IMR-90 (cell line): Measurements from ENCODE around the gene RNPEPL1. TPM values are rescaled to one million over a fixed set of nuclear protein-coding genes. Genes with fewer than 3 reads are reported as not detected.

Experiments used
- ATAC-seq: fragments of 200-7000 bp; cut with Tn5 transposase; 2 replicates; pipeline ENCODE4 v1.9.1; 2020; ENCODE audit warnings: low read depth, mild to moderate bottlenecking, moderate library complexity
- BruUV-seq: library from RNA; stranded (reverse); fragments of 400-500 nt; replicated peaks from 2 replicates; lab custom pipeline; 2021; lab: Mats Ljungman, UMichigan
- CTCF ChIA-PET: fragments of 300-600 bp; formaldehyde crosslinking; extraction: SDS; loops from one replicate; lab custom pipeline; 2021; ENCODE audit warnings: antibody characterized with exemption; lab: Yijun Ruan, JAX
- POLR2A ChIA-PET: fragments of 300-600 bp; sonication (Branson Sonifier 250); formaldehyde crosslinking; loops from one replicate; lab custom pipeline; 2022; ENCODE audit warnings: antibody characterized with exemption; ENCODE audit not compliant: unreplicated experiment; lab: Charles Lee
- DNase-seq: peaks from one replicate; pipeline ENCODE4 v3.0.0; 2013
- H2AFZ ChIP-seq: replicated peaks from 2 replicates; pipeline ENCODE3; 2013; ENCODE audit warnings: low read length, mild to moderate bottlenecking; ENCODE audit not compliant: poor library complexity
- H2AK5ac ChIP-seq: 2 replicates; pipeline ENCODE4 v1.6.1; 2013; ENCODE audit warnings: low read depth, low read length, inconsistent platforms
- H2AK9ac ChIP-seq: replicated peaks from 2 replicates; pipeline ENCODE3; 2013; ENCODE audit warnings: mild to moderate bottlenecking, low read depth, low read length, moderate library complexity; ENCODE audit not compliant: poor library complexity
- H2BK120ac ChIP-seq: 2 replicates; pipeline ENCODE4 v1.6.1; 2013; ENCODE audit warnings: low read depth, low read length, inconsistent platforms
- H2BK15ac ChIP-seq: 3 replicates; pipeline ENCODE4 v1.6.1; 2013; ENCODE audit warnings: low read depth, low read length, inconsistent platforms
- H2BK20ac ChIP-seq: 2 replicates; pipeline ENCODE4 v1.6.1; 2013; ENCODE audit warnings: low read depth, mild to moderate bottlenecking, inconsistent platforms, low read length, moderate library complexity
- H2BK5ac ChIP-seq: 2 replicates; pipeline ENCODE4 v1.6.1; 2013; ENCODE audit warnings: mild to moderate bottlenecking, low read depth, low read length, inconsistent platforms; ENCODE audit not compliant: poor library complexity, severe bottlenecking
- H3K14ac ChIP-seq: replicated peaks from 2 replicates; pipeline ENCODE4 v1.6.1; 2013; ENCODE audit warnings: low read depth, low read length, inconsistent platforms
- H3K18ac ChIP-seq: 2 replicates; pipeline ENCODE4 v1.6.1; 2013; ENCODE audit warnings: low read depth, low read length, control low read depth
- H3K23ac ChIP-seq: 2 replicates; pipeline ENCODE4 v1.6.1; 2013; ENCODE audit warnings: low read depth, low read length, inconsistent platforms
- H3K27ac ChIP-seq: 2 replicates; pipeline ENCODE4 v1.5.1; 2013; ENCODE audit warnings: mild to moderate bottlenecking, control low read depth, low read length; ENCODE audit not compliant: insufficient read depth
- H3K27me3 ChIP-seq: 2 replicates; pipeline ENCODE4 v1.6.1; 2013; ENCODE audit warnings: low read length; ENCODE audit not compliant: control insufficient read depth, insufficient read depth
- H3K36me3 ChIP-seq: 2 replicates; pipeline ENCODE4 v1.6.1; 2013; ENCODE audit warnings: low read length, mixed read lengths; ENCODE audit not compliant: control insufficient read depth, insufficient read depth
- H3K4ac ChIP-seq: 2 replicates; pipeline ENCODE4 v1.6.1; 2013; ENCODE audit warnings: low read depth, low read length, inconsistent platforms
- H3K4me1 ChIP-seq: 2 replicates; pipeline ENCODE4 v1.6.1; 2013; ENCODE audit warnings: low read length, mixed read lengths; ENCODE audit not compliant: control insufficient read depth, insufficient read depth
- H3K4me2 ChIP-seq: 2 replicates; pipeline ENCODE4 v1.6.1; 2013; ENCODE audit warnings: low read depth, mild to moderate bottlenecking, control low read depth, low read length, moderate library complexity
- H3K4me3 ChIP-seq: 2 replicates; pipeline ENCODE4 v1.5.1; 2013; ENCODE audit warnings: low read depth, mild to moderate bottlenecking, control low read depth, low read length, moderate library complexity; ENCODE audit not compliant: insufficient read depth
- H3K56ac ChIP-seq: 2 replicates; pipeline ENCODE4 v1.6.1; 2013; ENCODE audit warnings: low read length, inconsistent platforms; ENCODE audit not compliant: insufficient read depth; ENCODE audit errors: extremely low read depth
- H3K79me1 ChIP-seq, 2 experiments: 2 replicates each; pipeline ENCODE4 v1.6.1; 2013; ENCODE audit warnings: low read length in 2 of 2, inconsistent platforms in 1 of 2, low read depth in 1 of 2
- H3K9ac ChIP-seq: 2 replicates; pipeline ENCODE4 v1.6.1; 2013; ENCODE audit warnings: low read depth, low read length, control low read depth
- H3K9me1 ChIP-seq: 2 replicates; pipeline ENCODE4 v1.6.1; 2013; ENCODE audit warnings: low read length, inconsistent platforms; ENCODE audit not compliant: insufficient read depth
- H3K9me3 ChIP-seq: 2 replicates; pipeline ENCODE4 v1.6.1; 2013; ENCODE audit warnings: low read length; ENCODE audit not compliant: control insufficient read depth, insufficient read depth
- H4K20me1 ChIP-seq: 2 replicates; pipeline ENCODE4 v1.6.1; 2013; ENCODE audit warnings: low read length, inconsistent platforms; ENCODE audit not compliant: insufficient read depth
- H4K5ac ChIP-seq: 2 replicates; pipeline ENCODE4 v1.6.1; 2013; ENCODE audit warnings: mild to moderate bottlenecking, low read depth, low read length, control low read depth
- H4K8ac ChIP-seq, 2 experiments: 2 replicates each; pipeline ENCODE4 v1.6.1; 2013; ENCODE audit warnings: low read depth in 2 of 2, low read length in 2 of 2, control low read depth in 1 of 2, inconsistent platforms in 1 of 2
- H4K91ac ChIP-seq: 2 replicates; pipeline ENCODE4 v1.6.1; 2013; ENCODE audit warnings: low read depth, low read length, inconsistent platforms; ENCODE audit not compliant: insufficient read depth
- BHLHE40 ChIP-seq: fragments of 150-350 bp; IDR thresholded peaks from 2 replicates; pipeline ENCODE4 v1.6.1; 2016; ENCODE audit warnings: mild to moderate bottlenecking, low read depth, low read length
- CEBPB ChIP-seq: IDR thresholded peaks from 2 replicates; pipeline ENCODE4 v1.6.1; 2012; ENCODE audit warnings: low read depth, low read length, improper control_type of control experiment
- CHD1 ChIP-seq: IDR thresholded peaks from 2 replicates; pipeline ENCODE4 v1.6.1; 2012; ENCODE audit warnings: low read depth, low read length, improper control_type of control experiment
- CTCF ChIP-seq: conservative IDR thresholded peaks from 2 replicates; pipeline ENCODE4 v1.5.1; 2012; ENCODE audit warnings: mild to moderate bottlenecking, low read depth, low read length, improper control_type of control experiment
- ELK1 ChIP-seq: fragments of 150-350 bp; IDR thresholded peaks from 2 replicates; pipeline ENCODE4 v1.6.1; 2016; ENCODE audit warnings: low read depth, mild to moderate bottlenecking, low read length, moderate library complexity, borderline replicate concordance
- MAFK ChIP-seq: IDR thresholded peaks from 2 replicates; pipeline ENCODE4 v1.6.1; 2012; ENCODE audit warnings: low read depth, low read length, improper control_type of control experiment
- MAZ ChIP-seq: IDR thresholded peaks from 2 replicates; pipeline ENCODE4 v1.6.1; 2012; ENCODE audit warnings: low read depth, mild to moderate bottlenecking, low read length, improper control_type of control experiment, moderate library complexity, borderline replicate concordance
- MXI1 ChIP-seq: IDR thresholded peaks from 2 replicates; pipeline ENCODE4 v1.6.1; 2012; ENCODE audit warnings: low read depth, mild to moderate bottlenecking, low read length, moderate library complexity, borderline replicate concordance
- NFE2L2 ChIP-seq: fragments of 150-350 bp; IDR thresholded peaks from 2 replicates; pipeline ENCODE4 v1.6.1; 2016; ENCODE audit warnings: low read depth, mild to moderate bottlenecking, low read length
- RAD21 ChIP-seq: IDR thresholded peaks from 2 replicates; pipeline ENCODE4 v1.6.1; 2012; ENCODE audit warnings: low read length, improper control_type of control experiment
- RCOR1 ChIP-seq: IDR thresholded peaks from 2 replicates; pipeline ENCODE4 v1.6.1; 2012; ENCODE audit warnings: mild to moderate bottlenecking, low read length, improper control_type of control experiment; ENCODE audit not compliant: insufficient replicate concordance
- RFX5 ChIP-seq: IDR thresholded peaks from 2 replicates; pipeline ENCODE4 v1.8.0; 2012; ENCODE audit warnings: low read depth, mild to moderate bottlenecking, low read length, moderate library complexity
- whole genome bisulfite sequencing, 2 experiments: methylation state at CpG; one replicate each; pipeline versions ENCODE4 v1.1.5 to v1.1.7; 2013; ENCODE audit warnings: missing lambda C conversion rate in 2 of 2; ENCODE audit not compliant: insufficient read length in 1 of 2; ENCODE audit errors: extremely low coverage in 2 of 2; 5-methylcytosine and 5-hydroxymethylcytosine counted together
- dilution Hi-C: fragments of 300-500 bp; cut with HindIII; formaldehyde crosslinking; loops from one replicate; pipeline ENCODE4 v1.14.3; 2018; ENCODE audit warnings: low sequenced_read_pairs; ENCODE audit not compliant: unreplicated experiment
- in situ Hi-C: fragments of 300-500 bp; cut with MboI; formaldehyde crosslinking; loops from 3 replicates; pipeline ENCODE4 v1.14.3; 2019; ENCODE audit warnings: low sequenced_read_pairs, inconsistent platforms, mixed read lengths
- intact Hi-C: fragments of 100-400 bp; cut with micrococcal nuclease; formaldehyde crosslinking; loops from 2 replicates; pipeline ENCODE4 v1.10.0; 2022
- polyA plus RNA-seq, 3 experiments: library from polyadenylated mRNA; depleted of rRNA; stranded (reverse); fragments of >200 nt; gene quantifications; 2 replicates each; pipeline ENCODE4 v1.2.3, GENCODE V29; 2012; ENCODE audit warnings: low replicate concordance in 1 of 3
- total RNA-seq: library from RNA; depleted of rRNA; stranded (reverse); fragments of >200 nt; gene quantifications from 2 replicates; pipeline ENCODE4 v1.2.3, GENCODE V29; 2012

The RNPEPL1 gene
- total and polyA plus RNA-seq, 2 of the 4 experiments (the other 2 are of a cell fraction), result 3.8 to 18.7 TPM

GRCh38 chr2:240583774-240584173 lies 15.5 kb downstream of the RNPEPL1 start:
- Histone ChIP-seq H3K9me3 (peaks cover 2% of the 10 kb centered on the region; the same call in 1 of the 2 replicates), H3K9me1 (peaks cover 34% of the 10 kb centered on the region), H3K27me3 (no peaks in the 10 kb centered on the region), H3K18ac (no peak overlapping the region), H3K9ac (no peak overlapping the region), H3K4ac (no peak overlapping the region), H2BK15ac (no peak overlapping the region), H3K4me3 (no peak overlapping the region), H4K20me1 (peaks cover 34% of the 10 kb centered on the region), H3K23ac (no peak overlapping the region), H3K27ac (no peak overlapping the region), H4K8ac (no peak overlapping the region), H2BK20ac (no peak overlapping the region), H2AK5ac (no peak overlapping the region), H4K5ac (no peak overlapping the region), H3K36me3 (peaks cover 3% of the 10 kb centered on the region; the same call in 1 of the 2 replicates), H2BK120ac (no peak overlapping the region), H2AK9ac (no peak overlapping the region), H2BK5ac (no peak overlapping the region), H2AFZ (no peak overlapping the region), H3K14ac (no peak overlapping the region), H3K56ac (no peak overlapping the region), H3K79me1 (peaks cover 38 to 84% of the 10 kb centered on the region in 2 experiments), H3K4me2 (no peak overlapping the region), H4K91ac (no peak overlapping the region), H3K4me1 (peaks cover 25% of the 10 kb centered on the region)
- ChIA-PET CTCF (no interaction called here), POLR2A (no interaction called here)
- dilution Hi-C loops, result no loop called here
- TF ChIP-seq MAFK, result no peak
- TF ChIP-seq RCOR1, result no peak
- no peak for TF ChIP-seq CTCF
- no peak for TF ChIP-seq CHD1
- no peak for TF ChIP-seq BHLHE40
- TF ChIP-seq NFE2L2, result no peak
- no peak for TF ChIP-seq MXI1
- TF ChIP-seq CEBPB, result no peak
- no peak for TF ChIP-seq MAZ
- TF ChIP-seq RAD21, result no peak
- no peak for TF ChIP-seq RFX5
- TF ChIP-seq ELK1, result no peak
- in situ Hi-C loops, result no loop called here
- DNase-seq, result no peak
- intact Hi-C loops, result no loop called here
- no peak for ATAC-seq
- BruUV-seq, result no TSS peak
- no CpG with 5 or more reads among the region's 4 CpGs for WGBS, 2 experiments
